OCI-LY7 (cell line): ENCODE data around the gene GNAT2. TPM values are rescaled to one million over a fixed set of nuclear protein-coding genes. Genes with fewer than 3 reads are reported as not detected.

ENCODE experiments used
- BruUV-seq: library from RNA; stranded (reverse); fragments of 400-500 nt; replicated peaks from 2 replicates; lab custom pipeline; 2021; lab: Mats Ljungman, UMichigan
- CTCF ChIA-PET: fragments of 300-600 bp; sonication (Branson Sonifier 250); formaldehyde crosslinking; loops from one replicate; lab custom pipeline; 2022; ENCODE audit warnings: antibody characterized with exemption; ENCODE audit not compliant: unreplicated experiment; lab: Charles Lee
- POLR2A ChIA-PET: fragments of 300-600 bp; sonication (Branson Sonifier 250); formaldehyde crosslinking; loops from one replicate; lab custom pipeline; 2022; ENCODE audit warnings: antibody characterized with exemption; lab: Charles Lee
- DNase-seq: peaks from one replicate; pipeline ENCODE4 v3.0.0-alpha.2; 2015; ENCODE audit warnings: low spot score
- H2AFZ ChIP-seq: fragments of 200-600 bp; sonication (generic), shearing (Covaris generic); 2 replicates; pipeline ENCODE4 v1.6.1; 2014; ENCODE audit warnings: mild to moderate bottlenecking, antibody characterized with exemption, low read length, moderate library complexity
- H3K27ac ChIP-seq: fragments of 200-600 bp; sonication (generic); 2 replicates; pipeline ENCODE4 v1.5.1; 2014; ENCODE audit warnings: mixed run types, low read depth, mild to moderate bottlenecking, moderate library complexity, low read length, inconsistent platforms; ENCODE audit not compliant: poor library complexity, severe bottlenecking
- H3K36me3 ChIP-seq: fragments of 200-600 bp; sonication (generic); 2 replicates; pipeline ENCODE4 v1.6.1; 2014; ENCODE audit warnings: mild to moderate bottlenecking, antibody characterized with exemption, low read length, moderate library complexity, mixed read lengths; ENCODE audit not compliant: insufficient read depth
- H3K4me1 ChIP-seq: fragments of 200-600 bp; sonication (generic); 2 replicates; pipeline ENCODE4 v1.5.1; 2014; ENCODE audit warnings: mild to moderate bottlenecking, low read length; ENCODE audit not compliant: insufficient read depth, poor library complexity, severe bottlenecking
- H3K4me2 ChIP-seq: fragments of 200-600 bp; sonication (generic); 2 replicates; pipeline ENCODE4 v1.6.1; 2014; ENCODE audit warnings: mild to moderate bottlenecking, low read length
- H3K4me3 ChIP-seq: fragments of 200-600 bp; sonication (generic); 2 replicates; pipeline ENCODE4 v1.5.1; 2014; ENCODE audit warnings: mild to moderate bottlenecking, low read depth, low read length; ENCODE audit not compliant: poor library complexity, severe bottlenecking
- H3K79me2 ChIP-seq: fragments of 200-600 bp; sonication (generic); 2 replicates; pipeline ENCODE4 v1.6.1; 2016; ENCODE audit warnings: low read depth, mild to moderate bottlenecking, low read length, moderate library complexity, mixed read lengths; ENCODE audit not compliant: insufficient read depth
- H3K9me2 ChIP-seq: fragments of 200-600 bp; sonication (generic); 2 replicates; pipeline ENCODE4 v1.6.1; 2016; ENCODE audit warnings: mild to moderate bottlenecking, low read length, mixed read lengths; ENCODE audit not compliant: insufficient read depth
- H3K9me3 ChIP-seq: fragments of 200-600 bp; sonication (generic); 2 replicates; pipeline ENCODE4 v1.6.1; 2014; ENCODE audit warnings: mild to moderate bottlenecking, mixed run types, low read length, mixed read lengths
- H4K20me1 ChIP-seq: fragments of 200-600 bp; sonication (generic); 2 replicates; pipeline ENCODE4 v1.6.1; 2014; ENCODE audit warnings: mild to moderate bottlenecking, antibody characterized with exemption, low read length, moderate library complexity, mixed read lengths; ENCODE audit not compliant: insufficient read depth
- EZH2phosphoT487 ChIP-seq: fragments of 200-600 bp; sonication (generic); IDR thresholded peaks from 2 replicates; pipeline ENCODE4 v1.6.1; 2018; ENCODE audit warnings: low read depth, borderline replicate concordance, mild to moderate bottlenecking, mixed run types, antibody characterized with exemption, low read length, moderate library complexity, mixed read lengths
- intact Hi-C: fragments of 100-400 bp; cut with micrococcal nuclease; formaldehyde crosslinking; loops from one replicate; pipeline ENCODE4 v1.10.0; 2022; ENCODE audit not compliant: unreplicated experiment
- total RNA-seq, 2 experiments: library from RNA; depleted of rRNA in 1 of 2; stranded (reverse); fragments of >200 nt in 1 of 2; shearing (Covaris generic) in 1 of 2; gene quantifications; 2 replicates each; pipeline ENCODE4 v1.2.3, GENCODE V29; 2014 to 2022
- TF ChIP-seq, protein P1 (sequence below): fragments of 200-600 bp; sonication (generic); conservative IDR thresholded peaks from 2 replicates; pipeline ENCODE4 v1.5.1; 2014; ENCODE audit warnings: mild to moderate bottlenecking, antibody characterized with exemption, low read length, moderate library complexity, mixed read lengths

GNAT2 gene
- total RNA-seq, 2 experiments from 2014 or later, result 1.3 TPM; not detected in 1

DNA sequence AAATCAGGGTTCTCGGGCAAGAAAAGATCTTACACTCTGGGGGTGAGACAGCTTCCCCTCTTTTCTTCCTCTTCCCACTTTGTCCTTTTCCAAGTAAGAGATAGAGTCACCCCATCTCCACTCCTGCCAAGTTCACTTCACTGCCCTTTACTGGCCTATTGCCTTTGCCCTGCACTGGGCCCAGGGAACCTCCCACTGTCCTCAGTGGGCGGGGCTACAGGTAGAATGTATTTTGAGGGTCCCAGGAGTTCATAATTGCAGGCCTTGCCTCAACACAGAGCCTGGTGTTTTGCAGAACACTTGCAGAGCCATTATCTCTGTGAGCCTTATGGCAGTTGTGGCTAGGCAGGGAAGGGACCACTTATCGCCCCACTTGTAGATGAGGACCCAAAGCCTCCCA, 3.5 kb upstream of the GNAT2 start:
- H3K4me3 ChIP-seq, result no peak overlapping the region
- peaks cover 35% of the 10 kb centered on the region for H3K79me2 ChIP-seq
- BruUV-seq, result no TSS peak

DNA sequence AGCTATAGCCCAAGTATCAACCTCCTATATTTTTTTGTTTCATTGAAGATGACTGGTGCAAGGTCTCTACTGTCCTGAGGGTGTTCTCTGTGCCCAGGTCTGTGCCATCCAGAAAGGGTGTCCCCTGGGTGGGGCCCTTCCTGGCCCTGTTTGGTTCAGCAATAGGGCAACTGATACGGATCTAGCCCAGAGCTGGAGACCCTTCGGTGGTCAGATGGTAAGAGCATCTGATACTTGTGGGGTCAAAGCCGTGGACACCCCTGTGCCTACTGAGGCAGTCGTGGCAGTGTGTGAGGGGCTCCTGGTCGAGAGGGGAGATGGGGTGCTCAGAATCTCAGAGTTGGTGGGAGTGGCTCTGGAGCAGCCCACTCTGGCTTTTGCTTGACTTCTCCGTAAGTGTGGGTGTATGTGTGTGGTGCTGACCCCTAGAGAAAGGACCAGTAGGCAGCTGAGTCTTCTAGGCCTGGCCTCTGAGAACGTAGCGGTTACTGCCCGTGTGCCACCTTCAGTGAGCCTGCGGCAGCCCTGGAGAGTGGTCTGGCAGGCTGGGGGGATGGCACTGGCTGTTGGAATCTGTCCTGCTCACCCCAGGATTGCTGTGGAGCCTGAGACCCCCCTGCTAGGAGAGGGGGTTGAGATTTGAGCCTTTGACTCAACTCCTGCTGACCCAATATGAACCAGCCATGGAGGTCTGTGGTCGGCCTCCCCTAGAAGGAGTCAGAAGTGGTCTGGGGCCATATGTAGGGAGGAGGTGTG, 2.9 kb upstream of the GNAT2 start:
- Histone ChIP-seq H3K27ac (no peak overlapping the region), H3K4me1 (peaks cover 53% of the 10 kb centered on the region), H3K9me3 (no peaks in the 10 kb centered on the region), H3K79me2 (peaks cover 35% of the 10 kb centered on the region), H4K20me1 (0 out of 2 replicates have a peak, but pooled peaks cover 5% of the 10 kb centered on the region), H3K9me2 (no peaks in the 10 kb centered on the region), H3K4me3 (peak overlapping the region; percentile 92), H3K4me2 (peak overlapping the region; percentile 97), H2AFZ (no peak overlapping the region), H3K36me3 (0 out of 2 replicates have a peak, but pooled peaks cover 3% of the 10 kb centered on the region)
- TF ChIP-seq EZH2phosphoT487, result no peak
- TF ChIP-seq, protein P1, sequence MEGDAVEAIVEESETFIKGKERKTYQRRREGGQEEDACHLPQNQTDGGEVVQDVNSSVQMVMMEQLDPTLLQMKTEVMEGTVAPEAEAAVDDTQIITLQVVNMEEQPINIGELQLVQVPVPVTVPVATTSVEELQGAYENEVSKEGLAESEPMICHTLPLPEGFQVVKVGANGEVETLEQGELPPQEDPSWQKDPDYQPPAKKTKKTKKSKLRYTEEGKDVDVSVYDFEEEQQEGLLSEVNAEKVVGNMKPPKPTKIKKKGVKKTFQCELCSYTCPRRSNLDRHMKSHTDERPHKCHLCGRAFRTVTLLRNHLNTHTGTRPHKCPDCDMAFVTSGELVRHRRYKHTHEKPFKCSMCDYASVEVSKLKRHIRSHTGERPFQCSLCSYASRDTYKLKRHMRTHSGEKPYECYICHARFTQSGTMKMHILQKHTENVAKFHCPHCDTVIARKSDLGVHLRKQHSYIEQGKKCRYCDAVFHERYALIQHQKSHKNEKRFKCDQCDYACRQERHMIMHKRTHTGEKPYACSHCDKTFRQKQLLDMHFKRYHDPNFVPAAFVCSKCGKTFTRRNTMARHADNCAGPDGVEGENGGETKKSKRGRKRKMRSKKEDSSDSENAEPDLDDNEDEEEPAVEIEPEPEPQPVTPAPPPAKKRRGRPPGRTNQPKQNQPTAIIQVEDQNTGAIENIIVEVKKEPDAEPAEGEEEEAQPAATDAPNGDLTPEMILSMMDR, result no peak
- intact Hi-C loops, result loop anchor here (5.0 kb wide), 1 partner anchor 130 kb away; the partner anchor contains the start of gene CYB561D1
- CTCF ChIA-PET, result no interaction called here
- no TSS peak for BruUV-seq
- DNase-seq, result no peak
- POLR2A ChIA-PET, result no interaction called here

More for the DNA sequence above, 3.5 kb upstream of the GNAT2 start:
- intact Hi-C loops, result loop anchor here (5.0 kb wide), 1 partner anchor 131 kb away; the partner anchor contains the start of gene CYB561D1
- Histone ChIP-seq H3K27ac (no peak overlapping the region), H3K4me1 (peaks cover 53% of the 10 kb centered on the region), H3K36me3 (peaks cover 9% of the 10 kb centered on the region; the same call in 1 of the 2 replicates), H3K9me2 (no peaks in the 10 kb centered on the region), H3K4me2 (peak overlapping the region; percentile 97), H3K9me3 (no peaks in the 10 kb centered on the region), H4K20me1 (0 out of 2 replicates have a peak, but pooled peaks cover 5% of the 10 kb centered on the region), H2AFZ (no peak overlapping the region)
- CTCF ChIA-PET, result interaction anchor here (2.2 kb wide), 1 partner anchor 17 kb away, joined by 7 read pairs; no protein-coding TSS in a partner anchor
- no peak for DNase-seq
- POLR2A ChIA-PET, result interaction anchor here (0.5 to 0.7 kb wide), 2 partner anchors 21 to 288 kb away, joined by 3 to 4 read pairs; no protein-coding TSS in a partner anchor
- TF ChIP-seq, protein P1, result no peak
- TF ChIP-seq EZH2phosphoT487, result no peak
